ENCODE measurements around the gene HOXB5. TPM values are rescaled to one million over a fixed set of nuclear protein-coding genes. Genes with fewer than 3 reads are reported as not detected.

HOXB5 gene
- total and polyA plus RNA-seq, 5 donors from 2014 or later: not detected

DNA sequence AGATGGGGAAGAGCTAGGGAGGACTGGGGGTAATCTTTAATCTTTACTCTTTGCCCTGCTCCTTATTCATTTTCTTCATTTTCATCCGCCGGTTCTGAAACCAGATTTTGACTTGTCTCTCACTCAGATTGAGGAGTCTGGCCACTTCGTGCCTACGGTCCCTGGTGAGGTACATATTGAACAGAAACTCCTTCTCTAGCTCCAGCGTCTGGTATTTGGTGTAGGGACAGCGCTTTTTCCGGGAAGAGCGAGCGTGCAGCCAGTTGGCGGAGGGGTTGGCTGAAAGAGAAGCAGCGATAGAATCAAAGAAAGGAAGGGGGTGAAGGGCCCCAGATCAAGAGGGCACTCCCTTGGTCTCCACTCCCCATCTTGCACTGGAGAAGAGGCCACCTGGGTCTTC is 29.3 kb upstream of the HOXB5 start:
- Mint-ChIP-seq H3K36me3 (no peaks in the 10 kb centered on the region), H3K27me3 (peaks cover 86% of the 10 kb centered on the region), H3K9me3 (peaks cover 0 to 7% (median 0%) of the 10 kb centered on the region in 7 donors), H3K4me3 (peak overlapping the region in 2 of 4 donors; percentile 3 to 49), H3K27ac (no peak overlapping the region), H3K4me1 (peaks cover 6 to 36% (median 15%) of the 10 kb centered on the region in 4 donors)
- DNase-seq (no peak), ATAC-seq (ENCODE audit: low read depth in 2 of 2) (no peak)
- Histone ChIP-seq H3K27ac (ENCODE audit: insufficient read depth, low read length, poor library complexity, severe bottlenecking) (no peak overlapping the region), H3K4me3 (ENCODE audit: low read depth, low read length) (no peak overlapping the region), H3K4me1 (ENCODE audit: control insufficient read depth, insufficient read depth, low read length, poor library complexity, severe bottlenecking) (peaks cover 38% of the 10 kb centered on the region), H3K36me3 (ENCODE audit: control insufficient read depth, insufficient read depth, low read length) (no peaks in the 10 kb centered on the region), H3K27me3 (ENCODE audit: control insufficient read depth, insufficient read depth, low read length) (peaks cover 44% of the 10 kb centered on the region), H3K9me3 (ENCODE audit: control insufficient read depth in 2 of 2, low read length in 2 of 2) (no peaks in the 10 kb centered on the region)

DNA sequence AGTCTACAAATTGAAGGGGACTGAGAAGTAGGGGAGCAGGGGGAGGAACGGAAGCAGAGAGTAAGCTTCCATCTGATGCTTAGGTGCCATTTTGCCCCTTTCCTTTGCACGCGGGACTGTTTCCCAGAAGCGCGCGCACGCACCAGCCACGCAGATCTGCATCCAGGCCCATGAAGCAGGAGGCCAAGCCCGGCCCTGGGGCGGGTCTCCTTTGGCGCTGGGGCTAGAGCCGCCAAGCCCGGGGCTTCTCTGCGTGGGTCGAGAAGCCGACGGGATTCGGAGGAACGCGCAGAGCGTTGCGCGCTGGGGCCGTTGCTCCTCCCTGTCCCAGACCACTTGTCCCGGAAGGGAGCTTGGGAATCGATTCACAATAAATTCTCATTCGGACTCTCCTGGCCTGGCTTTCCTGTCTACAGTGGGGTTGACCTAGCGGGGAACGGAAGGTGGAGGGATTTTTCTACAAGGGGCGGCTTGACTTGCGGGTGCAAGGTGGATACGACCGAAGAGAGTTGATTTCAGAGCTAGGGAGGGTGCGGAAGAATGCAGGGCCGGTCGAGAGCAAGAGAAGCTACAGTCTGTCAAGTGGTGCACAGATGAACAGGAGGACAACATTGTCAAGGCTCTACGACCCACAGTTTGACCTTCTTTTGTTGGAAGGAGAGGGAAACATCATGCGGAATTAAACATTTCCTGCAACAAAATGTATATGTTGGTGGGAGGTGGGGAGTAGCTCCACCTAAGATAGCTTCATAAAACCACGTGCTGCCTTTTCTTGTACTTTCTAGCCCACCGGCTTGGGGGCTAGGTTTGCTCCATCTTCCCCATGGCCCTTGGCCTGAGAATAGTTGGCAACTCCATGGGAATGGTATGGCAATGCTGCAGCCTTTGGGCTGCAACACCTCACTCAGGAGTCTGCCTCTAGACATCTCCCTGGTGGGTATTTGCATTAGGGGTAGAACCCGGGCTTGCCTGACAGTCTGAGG is 28.1 kb upstream of the HOXB5 start:
- Mint-ChIP-seq H3K27me3 (peaks cover 86% of the 10 kb centered on the region), H3K27ac (no peak overlapping the region), H3K4me3 (peak overlapping the region in 2 of 4 donors; percentile 8 to 49), H3K9me3 (peaks cover 0 to 9% (median 0%) of the 10 kb centered on the region in 7 donors), H3K36me3 (no peaks in the 10 kb centered on the region), H3K4me1 (peaks cover 10 to 39% (median 19%) of the 10 kb centered on the region in 4 donors)
- Histone ChIP-seq H3K4me1 (ENCODE audit: control insufficient read depth, insufficient read depth, low read length, poor library complexity, severe bottlenecking) (peaks cover 38% of the 10 kb centered on the region), H3K36me3 (ENCODE audit: control insufficient read depth, insufficient read depth, low read length) (no peaks in the 10 kb centered on the region), H3K4me3 (ENCODE audit: low read depth, low read length) (no peak overlapping the region), H3K27me3 (ENCODE audit: control insufficient read depth, insufficient read depth, low read length) (peaks cover 42% of the 10 kb centered on the region), H3K9me3 (ENCODE audit: control insufficient read depth in 2 of 2, low read length in 2 of 2) (no peaks in the 10 kb centered on the region), H3K27ac (ENCODE audit: insufficient read depth, low read length, poor library complexity, severe bottlenecking) (no peak overlapping the region)
- DNase-seq (no peak), ATAC-seq (ENCODE audit: low read depth in 2 of 2) (no peak)

DNA sequence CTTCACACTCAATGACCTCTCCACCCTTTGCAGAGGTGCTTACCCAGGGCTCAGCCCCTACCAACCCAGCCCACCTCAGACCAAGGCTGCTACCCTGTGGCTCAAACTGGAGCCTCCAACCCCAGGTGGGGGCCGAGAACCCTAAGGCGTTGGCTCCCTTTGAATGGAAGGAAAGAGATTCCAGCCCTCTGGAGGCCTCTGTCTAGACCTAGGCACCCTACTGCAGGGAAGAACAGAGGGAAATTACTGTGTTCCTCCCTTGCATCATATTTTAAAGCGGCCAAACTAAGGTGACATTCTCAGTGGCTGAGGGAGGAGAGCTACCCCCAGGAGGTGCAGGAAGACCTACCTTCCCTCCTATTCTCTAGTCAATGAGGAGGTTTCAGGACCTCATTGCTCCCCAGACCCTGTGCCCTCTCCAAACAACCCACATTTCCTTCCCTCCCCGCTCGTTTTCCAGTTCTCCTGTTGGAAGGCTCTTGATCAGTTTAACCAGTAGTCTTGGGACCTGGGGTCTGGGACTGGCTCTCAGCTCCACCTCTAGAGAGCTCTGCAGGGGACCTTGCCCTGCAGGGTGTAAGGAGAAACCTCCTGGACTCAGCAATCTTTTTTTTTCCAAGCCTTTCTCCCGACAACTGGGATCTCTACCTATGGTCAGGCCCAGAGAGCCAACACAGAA is 27.0 kb upstream of the HOXB5 start:
- H3K27ac ChIP-seq (ENCODE audit: insufficient read depth, low read length, poor library complexity, severe bottlenecking): no peak overlapping the region
- peaks cover 28% of the 10 kb centered on the region for H3K4me1 ChIP-seq (ENCODE audit: control insufficient read depth, insufficient read depth, low read length, poor library complexity, severe bottlenecking)
- peaks cover 10 to 33% (median 20%) of the 10 kb centered on the region in 4 donors for H3K4me1 Mint-ChIP-seq
- H3K4me3 Mint-ChIP-seq: peak overlapping the region in 2 of 4 donors; percentile 4 to 29
- no peak overlapping the region for H3K27ac Mint-ChIP-seq
- no peak overlapping the region for H3K4me3 ChIP-seq (ENCODE audit: low read depth, low read length)
- H3K9me3 ChIP-seq (ENCODE audit: control insufficient read depth in 2 of 2, low read length in 2 of 2): no peaks in the 10 kb centered on the region
- no peaks in the 10 kb centered on the region for H3K36me3 Mint-ChIP-seq
- ATAC-seq (ENCODE audit: low read depth in 2 of 2) (no peak), DNase-seq (no peak)
- H3K36me3 ChIP-seq (ENCODE audit: control insufficient read depth, insufficient read depth, low read length): no peaks in the 10 kb centered on the region
- H3K9me3 Mint-ChIP-seq: peaks cover 0 to 9% (median 0%) of the 10 kb centered on the region in 7 donors
- H3K27me3 ChIP-seq (ENCODE audit: control insufficient read depth, insufficient read depth, low read length): peaks cover 51% of the 10 kb centered on the region
- peaks cover 90% of the 10 kb centered on the region for H3K27me3 Mint-ChIP-seq

DNA sequence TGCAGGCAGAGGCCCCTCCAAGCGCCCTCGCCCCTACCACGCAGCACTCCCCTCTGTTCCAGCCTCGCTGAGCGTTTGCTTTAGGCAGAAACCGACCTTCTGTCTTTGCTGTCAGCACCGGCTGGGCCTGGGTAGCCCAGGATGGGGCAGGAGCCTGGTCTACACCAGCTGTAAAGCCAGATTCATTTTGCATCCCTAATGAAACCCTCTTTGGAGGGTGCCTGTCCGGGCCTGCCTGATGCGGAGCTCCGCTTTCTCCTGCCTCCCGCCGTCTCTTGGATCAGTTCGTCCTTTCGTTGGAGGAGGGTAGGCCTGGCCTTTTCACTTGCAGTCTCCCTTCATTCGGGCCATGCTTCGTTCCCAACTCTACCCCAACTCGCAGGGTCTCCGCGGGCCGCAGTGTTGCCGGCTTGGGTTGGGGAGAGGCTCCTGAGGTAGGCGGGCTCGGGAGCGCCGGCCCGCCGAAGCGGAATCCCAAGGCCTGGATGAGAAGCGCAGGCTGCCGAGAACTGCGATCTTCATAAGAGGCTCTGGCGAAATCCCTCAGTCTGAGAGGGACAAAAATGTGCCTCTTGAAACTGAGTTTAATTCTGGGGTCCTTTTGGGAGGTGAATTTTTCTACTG is 26.4 kb upstream of the HOXB5 start:
- Histone ChIP-seq H3K27ac (ENCODE audit: insufficient read depth, low read length, poor library complexity, severe bottlenecking) (no peak overlapping the region), H3K27me3 (ENCODE audit: control insufficient read depth, insufficient read depth, low read length) (peaks cover 56% of the 10 kb centered on the region), H3K4me1 (ENCODE audit: control insufficient read depth, insufficient read depth, low read length, poor library complexity, severe bottlenecking) (peaks cover 27% of the 10 kb centered on the region), H3K36me3 (ENCODE audit: control insufficient read depth, insufficient read depth, low read length) (no peaks in the 10 kb centered on the region), H3K4me3 (ENCODE audit: low read depth, low read length) (no peak overlapping the region), H3K9me3 (ENCODE audit: control insufficient read depth in 2 of 2, low read length in 2 of 2) (no peaks in the 10 kb centered on the region)
- ATAC-seq (ENCODE audit: low read depth in 2 of 2): no peak
- no peak for DNase-seq
- peaks cover 97% of the 10 kb centered on the region for H3K27me3 Mint-ChIP-seq
- H3K4me1 Mint-ChIP-seq: peaks cover 10 to 36% (median 26%) of the 10 kb centered on the region in 4 donors
- peak overlapping the region in 1 of 4 donors; percentile 70 for H3K4me3 Mint-ChIP-seq
- H3K36me3 Mint-ChIP-seq: no peaks in the 10 kb centered on the region
- no peak overlapping the region for H3K27ac Mint-ChIP-seq
- peaks cover 0 to 9% (median 0%) of the 10 kb centered on the region in 7 donors for H3K9me3 Mint-ChIP-seq

DNA sequence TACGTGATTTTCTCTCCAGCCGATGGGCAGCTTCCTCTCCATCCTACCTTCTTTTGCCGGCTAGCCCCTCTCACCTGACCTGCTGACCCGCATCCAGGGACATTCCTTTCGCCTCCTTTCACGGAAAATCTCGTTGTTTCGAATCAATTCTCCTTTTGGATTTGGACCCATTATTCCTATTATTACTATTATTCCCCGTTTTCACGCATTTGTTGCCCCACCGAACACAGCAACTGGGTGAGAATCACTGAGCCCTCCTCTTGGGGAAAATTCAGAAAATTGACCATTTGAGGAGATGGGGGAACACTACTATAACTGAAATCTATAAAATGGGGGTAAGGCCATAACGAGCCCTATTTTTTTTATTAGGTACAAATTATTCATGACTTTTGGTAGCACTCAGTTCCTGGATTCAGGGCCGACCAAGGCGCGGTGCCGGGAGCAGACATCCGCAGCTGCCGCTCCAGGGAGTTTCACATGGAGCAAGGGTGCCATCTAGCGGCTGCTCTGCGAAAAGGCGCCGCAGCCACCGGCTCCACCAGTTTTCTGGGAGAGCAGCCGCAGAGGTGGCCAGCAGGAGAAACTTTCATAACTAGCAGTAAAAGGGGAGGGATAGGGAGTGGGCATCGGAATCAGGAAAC is 24.8 kb upstream of the HOXB5 start:
- Histone ChIP-seq H3K36me3 (ENCODE audit: control insufficient read depth, insufficient read depth, low read length) (no peaks in the 10 kb centered on the region), H3K27me3 (ENCODE audit: control insufficient read depth, insufficient read depth, low read length) (peaks cover 54% of the 10 kb centered on the region), H3K4me1 (ENCODE audit: control insufficient read depth, insufficient read depth, low read length, poor library complexity, severe bottlenecking) (peaks cover 37% of the 10 kb centered on the region), H3K27ac (ENCODE audit: insufficient read depth, low read length, poor library complexity, severe bottlenecking) (no peak overlapping the region), H3K9me3 (ENCODE audit: control insufficient read depth in 2 of 2, low read length in 2 of 2) (no peaks in the 10 kb centered on the region), H3K4me3 (ENCODE audit: low read depth, low read length) (no peak overlapping the region)
- H3K9me3 Mint-ChIP-seq: peaks cover 0 to 9% (median 0%) of the 10 kb centered on the region in 7 donors
- peak overlapping the region in 3 of 4 donors; percentile 56 to 88 (median 60) for H3K4me3 Mint-ChIP-seq
- peak; percentile 74 to 76 (median 76) for DNase-seq
- H3K27ac Mint-ChIP-seq: peak overlapping the region in 1 of 3 donors; percentile 86
- no peaks in the 10 kb centered on the region for H3K36me3 Mint-ChIP-seq
- H3K27me3 Mint-ChIP-seq: peaks cover 98% of the 10 kb centered on the region
- peak; percentile 70 to 74 for ATAC-seq (ENCODE audit: low read depth in 2 of 2)
- H3K4me1 Mint-ChIP-seq: peaks cover 10 to 43% (median 33%) of the 10 kb centered on the region in 4 donors

DNA sequence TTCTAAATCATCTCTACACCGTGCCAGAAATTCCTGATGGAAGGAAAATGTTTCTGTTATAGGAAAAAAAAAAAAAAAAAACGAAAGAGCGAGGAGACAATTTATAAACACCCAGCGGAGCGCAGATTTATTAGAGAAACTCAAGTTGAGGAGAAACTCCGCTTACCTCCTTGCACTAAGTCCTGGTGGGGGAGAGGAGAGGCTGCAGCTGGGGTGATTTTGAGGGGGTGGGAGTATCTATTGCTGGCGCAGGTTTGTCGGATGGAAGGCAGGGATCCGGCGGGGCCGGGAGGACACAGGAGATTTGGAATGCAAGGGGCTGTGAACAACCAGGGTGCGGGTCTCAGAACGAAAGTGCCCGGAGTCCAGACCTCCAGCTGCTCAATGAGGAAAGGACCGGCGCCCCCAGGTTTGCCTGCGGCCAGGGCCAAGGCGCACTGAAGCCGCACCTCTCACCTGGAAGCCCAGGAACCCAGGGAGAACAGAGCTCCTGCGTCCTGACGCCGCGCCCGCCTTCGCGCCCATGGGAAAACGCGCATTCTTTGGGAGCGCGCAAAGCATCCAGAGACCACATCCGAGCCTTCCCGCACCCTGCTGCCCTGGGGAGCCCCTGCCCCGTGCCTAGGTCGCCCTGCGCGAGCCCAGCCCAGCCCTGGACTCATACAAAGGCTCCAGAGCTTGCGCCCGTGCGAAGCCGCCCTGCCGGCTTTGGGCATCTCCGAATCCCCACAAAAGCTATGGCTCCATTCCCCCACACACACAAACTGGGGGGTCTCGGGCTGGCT is 24.1 kb upstream of the HOXB5 start:
- Mint-ChIP-seq H3K4me1 (peaks cover 10 to 48% (median 37%) of the 10 kb centered on the region in 4 donors), H3K9me3 (peaks cover 0 to 9% (median 0%) of the 10 kb centered on the region in 7 donors), H3K27me3 (peaks cover 95% of the 10 kb centered on the region), H3K36me3 (no peaks in the 10 kb centered on the region), H3K27ac (no peak overlapping the region), H3K4me3 (peak overlapping the region in 3 of 4 donors; percentile 50 to 88 (median 73))
- Histone ChIP-seq H3K27me3 (ENCODE audit: control insufficient read depth, insufficient read depth, low read length) (peaks cover 47% of the 10 kb centered on the region), H3K4me1 (ENCODE audit: control insufficient read depth, insufficient read depth, low read length, poor library complexity, severe bottlenecking) (peaks cover 43% of the 10 kb centered on the region), H3K4me3 (ENCODE audit: low read depth, low read length) (no peak overlapping the region), H3K27ac (ENCODE audit: insufficient read depth, low read length, poor library complexity, severe bottlenecking) (no peak overlapping the region), H3K9me3 (ENCODE audit: control insufficient read depth in 2 of 2, low read length in 2 of 2) (no peaks in the 10 kb centered on the region), H3K36me3 (ENCODE audit: control insufficient read depth, insufficient read depth, low read length) (no peaks in the 10 kb centered on the region)
- ATAC-seq (ENCODE audit: low read depth in 2 of 2) (no peak), DNase-seq (no peak)

Data from CD4-positive, CD25-positive, alpha-beta regulatory T cell (primary cell).